ENCODE results near the gene USP40.

- TF ChIP-seq, protein P1, sequence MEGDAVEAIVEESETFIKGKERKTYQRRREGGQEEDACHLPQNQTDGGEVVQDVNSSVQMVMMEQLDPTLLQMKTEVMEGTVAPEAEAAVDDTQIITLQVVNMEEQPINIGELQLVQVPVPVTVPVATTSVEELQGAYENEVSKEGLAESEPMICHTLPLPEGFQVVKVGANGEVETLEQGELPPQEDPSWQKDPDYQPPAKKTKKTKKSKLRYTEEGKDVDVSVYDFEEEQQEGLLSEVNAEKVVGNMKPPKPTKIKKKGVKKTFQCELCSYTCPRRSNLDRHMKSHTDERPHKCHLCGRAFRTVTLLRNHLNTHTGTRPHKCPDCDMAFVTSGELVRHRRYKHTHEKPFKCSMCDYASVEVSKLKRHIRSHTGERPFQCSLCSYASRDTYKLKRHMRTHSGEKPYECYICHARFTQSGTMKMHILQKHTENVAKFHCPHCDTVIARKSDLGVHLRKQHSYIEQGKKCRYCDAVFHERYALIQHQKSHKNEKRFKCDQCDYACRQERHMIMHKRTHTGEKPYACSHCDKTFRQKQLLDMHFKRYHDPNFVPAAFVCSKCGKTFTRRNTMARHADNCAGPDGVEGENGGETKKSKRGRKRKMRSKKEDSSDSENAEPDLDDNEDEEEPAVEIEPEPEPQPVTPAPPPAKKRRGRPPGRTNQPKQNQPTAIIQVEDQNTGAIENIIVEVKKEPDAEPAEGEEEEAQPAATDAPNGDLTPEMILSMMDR (IDR thresholded peaks at IDR 0.05): no peak
- TF ChIP-seq EP300 (IDR thresholded peaks at IDR 0.05): no peak
- TF ChIP-seq POLR2A (IDR thresholded peaks at IDR 0.05): no peak
Observed at GRCh38 chr2:233531955-233532354, 34.6 kb downstream of the USP40 start.
